Myocyte (in vitro differentiated cells): ENCODE results near the gene ATRX. TPM values are rescaled to one million over a fixed set of nuclear protein-coding genes. Genes with fewer than 3 reads are reported as not detected.
"Not testable (repeated sequence)": the region's sequence is repeated elsewhere in the genome, so short reads cannot be mapped to it uniquely, and the experiment has no call there.

Experiments
- DNase-seq: peaks from one replicate; pipeline ENCODE4 v3.0.0-alpha.2; 2012; ENCODE audit warnings: low read depth
- total RNA-seq: library from RNA; depleted of rRNA; stranded (reverse); fragments of >200 nt; gene quantifications from 2 replicates; pipeline ENCODE4 v1.2.3, GENCODE V29; 2014

Gene ATRX
- total RNA-seq, 1 donor from 2014 or later: 72.4 TPM

GRCh38 chrX:77628294-77629025, 157.6 kb downstream of the ATRX start:
- DNase-seq: no peak

DNA sequence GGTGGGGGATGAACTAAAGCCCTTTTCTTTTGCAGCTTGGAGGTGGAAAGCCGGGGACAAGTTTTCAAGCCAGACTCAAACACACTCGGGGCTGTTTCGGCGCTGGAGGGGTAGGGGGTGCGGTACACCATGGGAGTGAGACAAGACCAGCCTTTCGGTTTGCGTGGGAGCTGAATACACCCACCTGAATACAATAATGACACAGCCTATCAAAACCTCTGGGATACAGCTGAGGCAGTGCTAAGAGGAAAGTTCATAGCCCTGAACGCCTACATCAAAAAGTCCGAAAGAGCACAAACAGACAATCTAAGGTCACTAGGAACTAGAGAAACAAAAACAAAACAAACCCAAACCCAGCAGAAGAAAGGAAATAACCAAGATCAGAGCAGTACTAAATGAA, 163.3 kb downstream of the ATRX start:
- no peak for DNase-seq

DNA sequence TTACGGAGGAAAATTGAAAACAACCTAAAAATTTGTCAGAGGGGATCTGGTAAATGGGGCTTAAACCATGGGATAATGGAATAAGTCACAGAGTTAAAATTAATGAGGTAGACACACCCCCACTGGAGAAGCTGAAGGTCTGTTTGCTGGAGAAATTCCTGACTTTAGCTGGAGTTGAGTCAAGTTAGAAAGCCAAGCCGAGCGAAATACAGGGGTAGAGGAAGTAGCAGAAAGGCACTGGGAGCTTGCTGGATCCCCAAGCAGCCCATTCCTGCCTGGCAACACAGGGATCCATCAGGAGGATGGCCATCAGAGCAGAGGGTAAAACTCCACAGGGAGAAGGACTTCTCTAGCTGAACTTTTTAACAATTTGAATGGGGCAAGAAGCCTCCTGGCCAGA, 163.8 kb downstream of the ATRX start:
- DNase-seq: no peak

DNA sequence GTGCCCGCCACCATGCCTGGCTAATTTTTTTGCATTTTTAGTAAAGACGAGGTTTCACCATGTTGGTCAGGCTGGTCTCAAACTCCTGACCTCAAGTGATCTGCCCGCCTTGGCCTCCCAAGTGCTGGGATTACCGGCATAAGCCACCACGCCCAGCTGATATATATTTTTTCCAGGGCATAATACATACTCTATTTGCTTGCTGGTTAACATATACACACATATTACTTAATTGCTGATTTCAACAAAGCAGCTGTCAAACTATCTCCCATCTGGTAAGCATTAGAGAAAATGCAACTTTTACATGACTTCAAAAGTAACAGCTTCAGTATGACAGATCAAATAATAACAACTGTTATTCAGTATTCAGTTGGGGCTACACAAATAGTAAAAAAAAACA, 164.6 kb downstream of the ATRX start:
- not testable (repeated sequence) for DNase-seq

DNA sequence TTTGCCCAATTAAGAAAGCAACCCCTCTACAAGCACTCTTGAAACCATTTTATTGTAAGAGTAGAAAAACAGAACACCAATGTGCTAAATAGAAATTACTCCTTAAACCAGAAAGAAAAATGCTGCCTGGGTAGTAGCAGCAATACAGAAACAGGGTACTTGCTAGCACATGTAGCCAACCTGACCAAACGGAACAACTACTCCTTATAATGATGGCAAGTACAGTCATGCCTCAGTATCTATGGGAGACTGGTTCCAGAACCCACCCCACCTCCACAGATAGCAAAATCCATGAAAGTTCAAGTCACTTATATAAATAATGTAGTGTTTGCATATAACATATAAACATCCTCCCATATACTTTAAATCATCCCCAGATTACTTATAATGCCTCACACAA, 168.8 kb downstream of the ATRX start:
- DNase-seq: no peak

GRCh38 chrX:77603635-77604336, 182.2 kb downstream of the ATRX start:
- DNase-seq: no peak

- DNase-seq: peak; percentile 3
Observed at GRCh38 chrX:77597511-77597910, 188.5 kb downstream of the ATRX start.

- peak; percentile 15 for DNase-seq
Observed at GRCh38 chrX:77597090-77597489, 188.9 kb downstream of the ATRX start.

DNA sequence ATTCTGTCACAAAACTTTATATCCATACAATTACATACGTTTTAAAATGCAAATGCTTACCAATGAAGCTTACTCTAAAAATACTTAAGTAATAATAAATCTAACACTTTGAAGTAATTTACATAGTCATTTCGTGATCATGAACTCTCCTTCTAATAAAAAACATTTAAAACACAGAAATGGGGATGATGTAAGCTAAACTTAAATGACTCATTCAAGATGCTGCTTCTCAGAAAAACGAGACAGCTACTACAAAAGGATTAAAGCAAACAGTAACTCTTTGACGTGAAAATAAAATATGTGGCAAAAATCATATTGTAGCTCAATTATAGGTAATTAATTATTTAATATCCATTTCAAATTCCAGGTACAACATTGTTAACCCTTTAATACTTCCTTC, 190.2 kb downstream of the ATRX start:
- DNase-seq: no peak

DNA sequence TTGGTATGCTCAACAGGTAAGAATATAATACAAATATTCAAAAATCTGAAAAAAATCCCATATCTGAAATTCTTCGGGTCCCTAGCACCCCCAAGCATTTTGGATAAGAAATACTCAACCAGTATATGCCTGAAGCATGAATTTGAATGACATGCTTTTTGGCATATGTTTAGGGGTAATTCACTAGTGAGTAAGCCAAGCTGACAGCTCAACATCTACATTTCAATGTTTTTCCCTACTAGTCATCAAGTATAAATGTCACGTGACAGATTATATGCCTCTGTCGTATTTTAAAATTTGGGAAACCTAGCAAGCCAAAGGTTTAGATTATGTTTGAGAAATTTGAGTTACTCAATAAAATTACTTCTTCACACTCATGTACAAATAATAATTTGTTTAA, 213.7 kb downstream of the ATRX start:
- DNase-seq: no peak

- no peak for DNase-seq
Observed at GRCh38 chrX:77565278-77565677, 220.7 kb downstream of the ATRX start.

- DNase-seq: peak; percentile 36
Observed at GRCh38 chrX:77564823-77565222, 221.2 kb downstream of the ATRX start.

GRCh38 chrX:77561372-77561771, 224.6 kb downstream of the ATRX start:
- DNase-seq: no peak

DNA sequence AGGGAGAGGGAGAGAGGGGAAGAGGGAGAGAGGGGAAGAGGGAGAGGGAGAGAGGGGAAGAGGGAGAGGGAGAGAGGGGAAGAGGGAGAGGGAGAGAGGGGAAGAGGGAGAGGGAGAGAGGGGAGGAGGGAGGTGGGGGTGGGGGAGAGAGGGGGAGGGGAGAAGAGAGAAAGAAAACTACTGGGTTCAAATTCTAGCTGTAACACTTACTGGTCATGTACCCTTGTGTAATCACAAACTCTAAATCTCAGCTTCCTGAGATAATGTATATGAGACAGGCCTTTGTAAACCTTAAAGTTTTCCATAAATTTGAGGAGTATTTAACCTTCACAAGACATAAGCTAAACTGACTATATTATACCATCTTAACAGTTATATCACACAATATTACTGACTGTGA, 229.7 kb downstream of the ATRX start:
- DNase-seq: no peak

- DNase-seq: no peak
Observed at GRCh38 chrX:77548751-77549150, 237.3 kb downstream of the ATRX start.

DNA sequence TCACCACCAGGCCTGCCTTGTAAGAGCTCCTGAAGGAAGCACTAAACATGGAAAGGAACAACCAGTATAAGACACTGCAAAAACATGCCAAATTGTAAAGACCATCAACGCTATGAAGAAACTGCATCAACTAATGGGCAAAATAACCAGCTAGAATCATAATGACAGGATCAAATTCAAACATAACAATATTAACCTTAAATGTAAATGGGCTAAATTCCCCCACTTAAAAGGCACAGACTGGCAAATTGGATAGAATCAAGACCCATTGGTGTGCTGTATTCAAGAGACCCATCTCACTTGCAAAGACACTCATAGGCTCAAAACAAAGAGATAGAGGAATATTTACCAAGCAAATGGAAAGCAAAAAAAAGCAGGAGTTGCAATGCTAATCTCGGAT, 246.2 kb downstream of the ATRX start:
- not testable (repeated sequence) for DNase-seq

DNA sequence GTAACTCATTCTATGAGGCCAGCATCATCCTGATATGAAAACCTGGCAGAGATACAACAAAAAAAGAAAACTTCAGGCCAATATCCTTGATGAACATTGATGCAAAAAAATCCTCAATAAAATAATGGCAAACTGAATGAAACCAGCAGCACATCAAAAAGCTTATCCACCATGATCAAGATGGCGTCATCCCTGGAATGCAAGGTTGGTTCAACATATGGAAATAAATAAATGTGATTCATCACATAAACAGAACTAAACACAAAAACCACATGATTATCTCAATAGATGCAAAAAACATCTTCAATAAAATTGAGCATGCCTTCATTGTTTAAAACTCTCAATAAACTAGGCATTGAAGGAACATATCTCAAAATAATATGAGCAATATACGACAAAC, 254.8 kb downstream of the ATRX start:
- DNase-seq: peak; percentile 5

DNA sequence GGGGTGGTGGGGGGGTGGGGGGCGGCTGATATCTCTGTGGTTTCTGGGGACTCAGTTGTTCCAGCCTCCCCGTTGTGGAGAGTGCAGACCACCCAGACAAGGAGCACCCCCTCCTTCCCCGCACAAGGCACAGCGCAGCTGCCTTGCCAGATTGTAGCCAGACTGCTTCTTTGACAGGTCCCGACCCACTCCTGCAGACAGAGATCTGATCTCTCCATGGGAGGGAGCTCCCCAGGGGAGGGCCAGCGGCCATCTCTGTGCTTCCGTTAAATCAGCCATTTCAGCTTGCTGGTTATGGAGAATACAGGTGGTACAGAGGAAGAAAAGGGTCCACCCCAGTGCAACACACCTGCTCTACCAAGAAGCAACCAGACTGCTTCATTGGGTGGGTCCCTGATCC, 258.0 kb downstream of the ATRX start:
- no peak for DNase-seq

DNA sequence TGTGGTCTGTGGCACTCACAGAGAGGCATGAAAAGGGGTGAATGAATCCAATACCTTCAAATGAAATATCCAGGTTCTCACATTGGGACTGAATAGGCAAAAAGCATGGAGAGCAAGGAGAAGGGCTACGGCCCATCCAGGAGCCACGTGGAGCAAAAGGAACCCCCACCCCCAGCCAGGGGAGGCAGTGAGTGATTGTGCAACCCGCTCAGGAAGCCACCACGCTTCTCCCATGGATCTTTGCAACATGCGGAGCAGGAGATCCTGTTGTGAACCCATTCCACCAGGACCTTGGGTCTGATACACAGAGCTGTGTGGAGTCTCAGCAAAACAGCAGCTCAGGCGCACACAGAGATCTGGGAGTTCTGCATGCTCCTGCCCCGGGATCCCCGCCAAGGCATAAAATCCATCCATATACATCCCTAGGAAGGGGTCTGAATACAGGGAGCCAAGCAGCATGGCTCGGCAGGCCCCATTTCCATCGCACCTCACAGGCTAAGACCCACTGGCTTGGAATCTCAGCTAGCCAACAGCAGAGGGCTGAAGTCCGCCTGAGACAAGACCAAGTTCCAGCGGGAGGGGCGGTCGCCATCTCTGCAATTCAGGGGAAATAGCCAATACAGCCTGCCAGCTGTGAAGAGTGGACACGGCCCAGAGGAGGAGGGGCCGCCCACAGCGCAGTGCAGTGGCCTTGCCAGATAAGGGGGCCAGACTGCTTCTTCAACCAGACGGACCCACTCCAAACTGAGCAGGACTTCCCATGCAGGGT, 258.6 kb downstream of the ATRX start:
- no peak for DNase-seq

GRCh38 chrX:77519765-77520164, 266.3 kb downstream of the ATRX start:
- DNase-seq: no peak

GRCh38 chrX:77514177-77514576, 271.8 kb downstream of the ATRX start:
- DNase-seq: no peak

DNA sequence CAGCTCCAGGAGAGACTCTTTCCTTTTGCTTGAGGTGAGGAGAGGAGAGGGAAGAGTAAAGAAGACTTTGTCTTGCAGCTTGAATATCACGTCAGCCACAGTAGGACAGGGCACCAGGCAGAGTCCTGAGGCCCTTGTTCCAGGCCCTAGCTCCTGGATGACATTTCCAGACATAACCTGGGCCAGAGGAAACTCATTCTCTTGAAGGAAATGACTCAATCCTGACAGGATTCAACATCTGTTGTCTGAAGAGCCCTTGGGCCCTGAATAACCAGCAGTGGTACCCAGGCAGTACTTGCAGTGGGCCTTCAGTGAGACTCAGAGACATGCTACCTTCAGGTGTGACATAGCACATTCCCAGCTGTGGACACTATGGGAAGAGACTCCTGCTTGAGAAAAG, 276.0 kb downstream of the ATRX start:
- no peak for DNase-seq
